GM23338 (cell line): ENCODE measurements around the gene NEB. TPM values are rescaled to one million over a fixed set of nuclear protein-coding genes. Genes with fewer than 3 reads are reported as not detected.

Experiments
- ATAC-seq: fragments of 200-7000 bp; cut with Tn5 transposase; 3 replicates; pipeline ENCODE4 v1.9.1; 2020
- DNase-seq: peaks from one replicate; pipeline ENCODE4 v3.0.0-alpha.2; 2015; ENCODE audit warnings: low spot score
- H2AFZ ChIP-seq: fragments of 200-600 bp; sonication (generic); 2 replicates; pipeline ENCODE4 v1.8.0; 2016; ENCODE audit warnings: antibody characterized with exemption, mild to moderate bottlenecking, moderate library complexity
- H3F3A ChIP-seq: fragments of 200-600 bp; sonication (generic); replicated peaks from 2 replicates; pipeline ENCODE4 v1.8.0; 2017; ENCODE audit warnings: antibody characterized with exemption, mixed run types, low read depth
- H3K27ac ChIP-seq: fragments of 200-600 bp; sonication (generic); 2 replicates; pipeline ENCODE4 v1.6.1; 2016; ENCODE audit warnings: low read depth
- H3K27me3 ChIP-seq: fragments of 200-600 bp; sonication (generic); 2 replicates; pipeline ENCODE4 v1.8.0; 2016; ENCODE audit warnings: mild to moderate bottlenecking, mixed run types, moderate library complexity; ENCODE audit not compliant: insufficient read depth
- H3K36me3 ChIP-seq: fragments of 200-600 bp; sonication (generic); 2 replicates; pipeline ENCODE4 v1.8.0; 2016; ENCODE audit warnings: mild to moderate bottlenecking; ENCODE audit not compliant: insufficient read depth
- H3K4me1 ChIP-seq: fragments of 200-600 bp; sonication (generic); 2 replicates; pipeline ENCODE4 v1.8.0; 2016; ENCODE audit warnings: mild to moderate bottlenecking, moderate library complexity; ENCODE audit not compliant: insufficient read depth
- H3K4me2 ChIP-seq: fragments of 200-600 bp; sonication (generic); 2 replicates; pipeline ENCODE4 v1.7.1; 2017; ENCODE audit warnings: mixed run types
- H3K4me3 ChIP-seq: fragments of 200-600 bp; sonication (generic); 2 replicates; pipeline ENCODE4 v1.6.1; 2016; ENCODE audit warnings: mixed run types
- H3K79me2 ChIP-seq: fragments of 200-600 bp; sonication (generic); replicated peaks from 2 replicates; pipeline ENCODE4 v1.8.0; 2017; ENCODE audit warnings: mild to moderate bottlenecking; ENCODE audit not compliant: insufficient read depth
- H3K9me2 ChIP-seq: fragments of 200-600 bp; sonication (generic); 2 replicates; pipeline ENCODE4 v1.8.0; 2017; ENCODE audit not compliant: insufficient read depth
- H4K20me1 ChIP-seq: fragments of 200-600 bp; sonication (generic); replicated peaks from 2 replicates; pipeline ENCODE4 v1.8.0; 2017; ENCODE audit warnings: mild to moderate bottlenecking; ENCODE audit not compliant: insufficient read depth
- H3K27ac Mint-ChIP-seq: 2 replicates; pipeline ENCODE4 v1.8.0; 2020; ENCODE audit warnings: inconsistent platforms, mild to moderate bottlenecking, moderate library complexity, mixed read lengths
- H3K27me3 Mint-ChIP-seq: 3 replicates; pipeline ENCODE4 v1.8.0; 2022; ENCODE audit warnings: low read depth, mild to moderate bottlenecking, moderate library complexity, mixed read lengths, inconsistent platforms; ENCODE audit not compliant: insufficient read depth, poor library complexity
- H3K36me3 Mint-ChIP-seq: 3 replicates; pipeline ENCODE4 v1.8.0; 2021; ENCODE audit warnings: low read depth, mild to moderate bottlenecking, inconsistent platforms, moderate library complexity, mixed read lengths
- H3K4me1 Mint-ChIP-seq: 3 replicates; pipeline ENCODE4 v1.8.0; 2020; ENCODE audit warnings: mild to moderate bottlenecking, inconsistent platforms, mixed read lengths
- H3K4me3 Mint-ChIP-seq: 3 replicates; pipeline ENCODE4 v1.8.0; 2021; ENCODE audit warnings: moderate library complexity, mild to moderate bottlenecking, inconsistent platforms, mixed read lengths
- H3K9me3 Mint-ChIP-seq: 3 replicates; pipeline ENCODE4 v1.8.0; 2020; ENCODE audit warnings: moderate library complexity, mild to moderate bottlenecking, inconsistent platforms, mixed read lengths
- ETS1 ChIP-seq: IDR thresholded peaks from 2 replicates; pipeline ENCODE4 v1.6.1; 2016; ENCODE audit warnings: antibody characterized with exemption
- EZH2 ChIP-seq: fragments of 200-600 bp; sonication (generic); IDR thresholded peaks from one replicate; pipeline ENCODE4 v1.8.0; 2017; ENCODE audit warnings: antibody characterized with exemption, mild to moderate bottlenecking, low read depth; ENCODE audit not compliant: unreplicated experiment
- EZH2phosphoT487 ChIP-seq: fragments of 200-600 bp; sonication (generic); IDR thresholded peaks from one replicate; pipeline ENCODE4 v1.8.1; 2018; ENCODE audit warnings: antibody characterized with exemption; ENCODE audit not compliant: unreplicated experiment
- JUNB ChIP-seq: IDR thresholded peaks from one replicate; pipeline ENCODE4 v1.6.1; 2016; ENCODE audit warnings: antibody characterized with exemption; ENCODE audit not compliant: unreplicated experiment
- NANOG ChIP-seq: IDR thresholded peaks from 2 replicates; pipeline ENCODE4 v1.6.1; 2016; ENCODE audit warnings: antibody characterized with exemption, borderline replicate concordance
- POLR2AphosphoS5 ChIP-seq: IDR thresholded peaks from 2 replicates; pipeline ENCODE4 v1.6.1; 2016; ENCODE audit warnings: antibody characterized with exemption, low read depth
- REST ChIP-seq: IDR thresholded peaks from one replicate; pipeline ENCODE4 v1.6.1; 2018; ENCODE audit warnings: antibody characterized with exemption; ENCODE audit not compliant: unreplicated experiment
- STAT1 ChIP-seq: IDR thresholded peaks from one replicate; pipeline ENCODE4 v1.6.1; 2016; ENCODE audit warnings: antibody characterized with exemption; ENCODE audit not compliant: unreplicated experiment
- ZNF114 ChIP-seq: fragments of 250-450 bp; sonication (Bioruptor Pico); IDR thresholded peaks from 2 replicates; pipeline ENCODE4 v1.5.0; 2020; ENCODE audit warnings: mild to moderate bottlenecking, moderate library complexity
- ZNF331 ChIP-seq: fragments of 250-450 bp; sonication (Bioruptor Pico); IDR thresholded peaks from 2 replicates; pipeline ENCODE4 v1.5.0; 2020; ENCODE audit warnings: low read depth, mild to moderate bottlenecking, moderate library complexity
- ZNF462 ChIP-seq: fragments of 250-450 bp; sonication (Bioruptor Pico); IDR thresholded peaks from 2 replicates; pipeline ENCODE4 v1.5.0; 2020; ENCODE audit warnings: mild to moderate bottlenecking, moderate library complexity
- polyA plus RNA-seq: library from polyadenylated mRNA; unstranded; fragments of >200 nt; fragmentation: Nextera tagmentation; extraction: Ambion mirVana; gene quantifications from 2 replicates; pipeline ENCODE4 v1.2.1, GENCODE V29; 2016
- total RNA-seq: library from RNA; depleted of rRNA; stranded (reverse); fragments of >200 nt; shearing (Covaris generic); gene quantifications from 2 replicates; pipeline ENCODE4 v1.2.3, GENCODE V29; 2014

NEB gene
- total and polyA plus RNA-seq, 2 experiments from 2014 or later = 6.2 to 13.7 TPM

GRCh38 chr2:151552287-151552686 lies 182.0 kb downstream of the NEB start (continued):
- no peak for TF ChIP-seq REST
- no peak for TF ChIP-seq ZNF331

- H3K9me3 Mint-ChIP-seq = no peaks in the 10 kb centered on the region
- H4K20me1 ChIP-seq = no peaks in the 10 kb centered on the region
- H3K4me1 ChIP-seq = no peaks in the 10 kb centered on the region; the same call in 1 of the 2 replicates
- H3K79me2 ChIP-seq = no peaks in the 10 kb centered on the region
- no peak overlapping the region for H3K4me3 ChIP-seq
- H3K4me3 Mint-ChIP-seq = no peak overlapping the region
- H3K27ac ChIP-seq = no peak overlapping the region
- DNase-seq (no peak), ATAC-seq (no peak)
- H3K27me3 ChIP-seq = no peaks in the 10 kb centered on the region
- no peaks in the 10 kb centered on the region; the same call in 1 of the 2 replicates for H3F3A ChIP-seq
- H3K36me3 Mint-ChIP-seq = no peaks in the 10 kb centered on the region
- peaks cover 3% of the 10 kb centered on the region; the same call in 1 of the 2 replicates for H3K9me2 ChIP-seq
- H3K4me2 ChIP-seq = no peak overlapping the region
- H3K27ac Mint-ChIP-seq = peak overlapping the region; percentile 7; the same call in 1 of the 2 replicates
- peaks cover 4% of the 10 kb centered on the region; the same call in 2 of the 3 replicates for H3K4me1 Mint-ChIP-seq
- H2AFZ ChIP-seq = no peak overlapping the region
- H3K27me3 Mint-ChIP-seq = no peaks in the 10 kb centered on the region
- H3K36me3 ChIP-seq = no peaks in the 10 kb centered on the region
- TF ChIP-seq EZH2phosphoT487 (no peak), STAT1 (no peak), NANOG (no peak), JUNB (no peak), ZNF462 (CRISPR knock-in tag) (no peak), POLR2AphosphoS5 (no peak), ZNF331 (no peak), REST (no peak), ETS1 (no peak), EZH2 (no peak), ZNF114 (CRISPR knock-in tag) (no peak)
These were observed 182.7 kb downstream of the NEB start for GRCh38 chr2:151551556-151551955.
